Measurements from ENCODE around the gene LSM12.
"Not testable (repeated sequence)": the region's sequence is repeated elsewhere in the genome, so short reads cannot be mapped to it uniquely, and the experiment has no call there.

The LSM12 gene

GRCh38 chr17:44037471-44037870, 29.0 kb downstream of the LSM12 start:
- Histone ChIP-seq H4K20me1 (ENCODE audit: insufficient read depth, low read length) (no peaks in the 10 kb centered on the region; the same call in 1 of the 2 replicates), H3K9me3 (replicated peaks; ENCODE audit: insufficient read depth, low read length) (no peaks in the 10 kb centered on the region), H3F3A (ENCODE audit: insufficient read depth, low read length) (no peaks in the 10 kb centered on the region), H2AFZ (ENCODE audit: low read length) (no peak overlapping the region), H3K9me2 (replicated peaks; ENCODE audit: insufficient read depth, low read length) (no peaks in the 10 kb centered on the region), H3K36me3 (replicated peaks; ENCODE audit: insufficient read depth, low read length) (0 out of 2 replicates have a peak, but pooled peaks cover 3% of the 10 kb centered on the region), H3K4me1 (ENCODE audit: low read length) (no peaks in the 10 kb centered on the region), H3K79me2 (ENCODE audit: low read length) (peaks cover 36% of the 10 kb centered on the region), H3K9ac (ENCODE audit: low read length) (no peak overlapping the region), H3K4me3 (ENCODE audit: low read length) (no peak overlapping the region), H3K27ac (ENCODE audit: low read length) (no peak overlapping the region), H3K27me3 (replicated peaks; ENCODE audit: insufficient read depth, low read length) (no peaks in the 10 kb centered on the region), H3K4me2 (ENCODE audit: low read depth, low read length) (no peak overlapping the region)
- no peak for DNase-seq
- TF ChIP-seq, protein P1, sequence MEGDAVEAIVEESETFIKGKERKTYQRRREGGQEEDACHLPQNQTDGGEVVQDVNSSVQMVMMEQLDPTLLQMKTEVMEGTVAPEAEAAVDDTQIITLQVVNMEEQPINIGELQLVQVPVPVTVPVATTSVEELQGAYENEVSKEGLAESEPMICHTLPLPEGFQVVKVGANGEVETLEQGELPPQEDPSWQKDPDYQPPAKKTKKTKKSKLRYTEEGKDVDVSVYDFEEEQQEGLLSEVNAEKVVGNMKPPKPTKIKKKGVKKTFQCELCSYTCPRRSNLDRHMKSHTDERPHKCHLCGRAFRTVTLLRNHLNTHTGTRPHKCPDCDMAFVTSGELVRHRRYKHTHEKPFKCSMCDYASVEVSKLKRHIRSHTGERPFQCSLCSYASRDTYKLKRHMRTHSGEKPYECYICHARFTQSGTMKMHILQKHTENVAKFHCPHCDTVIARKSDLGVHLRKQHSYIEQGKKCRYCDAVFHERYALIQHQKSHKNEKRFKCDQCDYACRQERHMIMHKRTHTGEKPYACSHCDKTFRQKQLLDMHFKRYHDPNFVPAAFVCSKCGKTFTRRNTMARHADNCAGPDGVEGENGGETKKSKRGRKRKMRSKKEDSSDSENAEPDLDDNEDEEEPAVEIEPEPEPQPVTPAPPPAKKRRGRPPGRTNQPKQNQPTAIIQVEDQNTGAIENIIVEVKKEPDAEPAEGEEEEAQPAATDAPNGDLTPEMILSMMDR (IDR thresholded peaks at IDR 0.05; ENCODE audit: low read length) = no peak
- no peak for TF ChIP-seq EZH2phosphoT487 (IDR thresholded peaks at IDR 0.05; ENCODE audit: low read length)
- TF ChIP-seq EZH2 (optimal IDR thresholded peaks at IDR 0.05; ENCODE audit: low read depth, low read length) = no peak

- not testable (repeated sequence) for H2AFZ ChIP-seq (ENCODE audit: low read length); H4K20me1 ChIP-seq (ENCODE audit: insufficient read depth, low read length); H3K36me3 ChIP-seq (replicated peaks; ENCODE audit: insufficient read depth, low read length); H3K9ac ChIP-seq (ENCODE audit: low read length); H3K9me2 ChIP-seq (replicated peaks; ENCODE audit: insufficient read depth, low read length); H3F3A ChIP-seq (ENCODE audit: insufficient read depth, low read length); H3K27me3 ChIP-seq (replicated peaks; ENCODE audit: insufficient read depth, low read length); H3K4me2 ChIP-seq (ENCODE audit: low read depth, low read length); H3K9me3 ChIP-seq (replicated peaks; ENCODE audit: insufficient read depth, low read length); H3K4me1 ChIP-seq (ENCODE audit: low read length); H3K27ac ChIP-seq (ENCODE audit: low read length); DNase-seq; H3K4me3 ChIP-seq (ENCODE audit: low read length)
- peaks cover 14% of the 10 kb centered on the region for H3K79me2 ChIP-seq (ENCODE audit: low read length)
These were observed 31.8 kb downstream of the LSM12 start for GRCh38 chr17:44034688-44035087.

GRCh38 chr17:44033861-44034408, 32.5 kb downstream of the LSM12 start:
- H3K36me3 ChIP-seq (replicated peaks; ENCODE audit: insufficient read depth, low read length) = no peaks in the 10 kb centered on the region
- peaks cover 12% of the 10 kb centered on the region for H3K79me2 ChIP-seq (ENCODE audit: low read length)
- H3K4me3 ChIP-seq (ENCODE audit: low read length) = no peak overlapping the region
- H4K20me1 ChIP-seq (ENCODE audit: insufficient read depth, low read length) = no peaks in the 10 kb centered on the region
- DNase-seq = no peak
- H3K9me3 ChIP-seq (replicated peaks; ENCODE audit: insufficient read depth, low read length) = no peaks in the 10 kb centered on the region
- no peaks in the 10 kb centered on the region for H3K4me1 ChIP-seq (ENCODE audit: low read length)
- H2AFZ ChIP-seq (ENCODE audit: low read length) = no peak overlapping the region
- no peak overlapping the region for H3K27ac ChIP-seq (ENCODE audit: low read length)
- TF ChIP-seq, protein P1 (IDR thresholded peaks at IDR 0.05; ENCODE audit: low read length) = no peak
- TF ChIP-seq EZH2phosphoT487 (IDR thresholded peaks at IDR 0.05; ENCODE audit: low read length) (no peak), EZH2 (optimal IDR thresholded peaks at IDR 0.05; ENCODE audit: low read depth, low read length) (no peak)
- H3K27me3 ChIP-seq (replicated peaks; ENCODE audit: insufficient read depth, low read length) = no peaks in the 10 kb centered on the region
- no peaks in the 10 kb centered on the region for H3K9me2 ChIP-seq (replicated peaks; ENCODE audit: insufficient read depth, low read length)
- H3K9ac ChIP-seq (ENCODE audit: low read length) = no peak overlapping the region
- no peaks in the 10 kb centered on the region for H3F3A ChIP-seq (ENCODE audit: insufficient read depth, low read length)
- no peak overlapping the region for H3K4me2 ChIP-seq (ENCODE audit: low read depth, low read length)

DNA sequence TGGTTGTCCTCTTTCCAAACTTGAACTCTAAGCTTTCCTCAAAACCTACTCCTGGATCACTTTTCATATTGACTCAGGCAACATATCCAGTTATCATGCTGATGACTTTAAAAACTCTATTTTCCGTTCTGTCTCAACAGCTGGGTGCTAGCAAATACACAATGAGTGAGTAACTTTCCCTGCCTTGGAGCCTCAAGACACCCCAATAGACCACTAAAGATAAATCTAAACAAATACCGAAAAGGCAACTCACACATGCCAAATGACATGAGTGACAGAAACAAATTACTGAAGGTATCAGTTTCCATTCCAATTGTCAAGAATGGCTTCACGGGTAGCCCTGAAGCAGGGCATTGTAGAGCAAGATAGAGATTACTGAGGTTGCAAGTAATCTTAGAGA, 36.0 kb downstream of the LSM12 start:
- Histone ChIP-seq H3K9me3 (replicated peaks; ENCODE audit: insufficient read depth, low read length) (no peaks in the 10 kb centered on the region), H3K9me2 (replicated peaks; ENCODE audit: insufficient read depth, low read length) (no peaks in the 10 kb centered on the region), H2AFZ (ENCODE audit: low read length) (no peak overlapping the region), H4K20me1 (ENCODE audit: insufficient read depth, low read length) (no peaks in the 10 kb centered on the region), H3K9ac (ENCODE audit: low read length) (no peak overlapping the region), H3K4me1 (ENCODE audit: low read length) (no peaks in the 10 kb centered on the region), H3K4me3 (ENCODE audit: low read length) (no peak overlapping the region), H3F3A (ENCODE audit: insufficient read depth, low read length) (no peaks in the 10 kb centered on the region), H3K27ac (ENCODE audit: low read length) (no peak overlapping the region), H3K4me2 (ENCODE audit: low read depth, low read length) (no peak overlapping the region), H3K36me3 (replicated peaks; ENCODE audit: insufficient read depth, low read length) (no peaks in the 10 kb centered on the region), H3K79me2 (ENCODE audit: low read length) (no peaks in the 10 kb centered on the region), H3K27me3 (replicated peaks; ENCODE audit: insufficient read depth, low read length) (no peaks in the 10 kb centered on the region)
- TF ChIP-seq, protein P1 (IDR thresholded peaks at IDR 0.05; ENCODE audit: low read length) = no peak
- TF ChIP-seq EZH2phosphoT487 (IDR thresholded peaks at IDR 0.05; ENCODE audit: low read length) (no peak), EZH2 (optimal IDR thresholded peaks at IDR 0.05; ENCODE audit: low read depth, low read length) (no peak)
- DNase-seq = no peak
